IPS-18c (cell line): Measurements from ENCODE around the gene NDUFA12.
"Not testable (repeated sequence)": the region's sequence is repeated elsewhere in the genome, so short reads cannot be mapped to it uniquely, and the experiment has no call there.

Experiments
- H3K4me3 ChIP-seq: 2 replicates; pipeline ENCODE4 v1.7.0; 2013; ENCODE audit warnings: low read depth, mild to moderate bottlenecking, low read length, moderate library complexity; ENCODE audit not compliant: insufficient read depth
- H3K9me3 ChIP-seq: one replicate; pipeline ENCODE4 v1.6.1; 2013; ENCODE audit warnings: mild to moderate bottlenecking, low read length, moderate library complexity; ENCODE audit not compliant: control insufficient read depth, insufficient read depth

NDUFA12 gene

DNA sequence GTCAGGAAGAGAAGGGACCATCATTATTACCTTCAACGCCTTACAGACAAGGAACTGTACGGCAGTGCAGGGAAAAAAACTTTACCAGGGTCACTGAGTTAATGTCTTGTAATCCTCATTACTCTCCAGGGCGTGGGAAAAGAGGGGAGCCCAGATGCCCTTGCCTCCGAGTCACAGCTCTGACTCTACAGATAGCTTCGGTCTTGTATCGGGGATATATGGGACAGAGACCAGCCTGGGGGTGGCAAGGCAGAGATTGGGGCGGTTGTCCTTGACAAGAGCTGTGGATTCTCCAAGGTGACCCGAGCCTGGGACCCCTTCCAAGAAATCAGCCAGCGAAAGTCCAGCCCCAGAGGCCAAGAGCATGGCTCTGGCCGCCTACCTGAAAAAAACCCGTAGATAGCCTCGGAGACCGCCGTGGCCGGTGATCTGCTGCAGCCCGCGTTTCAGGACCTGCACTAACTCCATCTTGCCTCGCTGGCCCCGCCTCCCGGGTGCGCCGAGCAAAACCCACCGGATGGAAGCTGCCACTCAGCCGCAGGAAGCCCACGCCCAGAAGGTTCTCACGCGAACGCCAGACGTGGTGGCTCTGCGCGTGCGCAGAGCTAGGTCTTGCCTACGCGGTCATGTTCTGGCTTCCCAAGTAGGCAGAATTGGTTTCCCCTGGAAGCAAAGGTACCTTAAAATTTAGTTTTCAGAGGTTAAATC is at the start of gene NDUFA12:
NDUFA12 (minus strand) TSS at position 485 of the 708 bp plus-strand sequence; CDS start at position 468, 17 bp downstream.
- Histone ChIP-seq H3K4me3 (peak within 1 kb of the TSS; percentile 94), H3K9me3 (peaks cover 8% of the 10 kb centered on the region)

DNA sequence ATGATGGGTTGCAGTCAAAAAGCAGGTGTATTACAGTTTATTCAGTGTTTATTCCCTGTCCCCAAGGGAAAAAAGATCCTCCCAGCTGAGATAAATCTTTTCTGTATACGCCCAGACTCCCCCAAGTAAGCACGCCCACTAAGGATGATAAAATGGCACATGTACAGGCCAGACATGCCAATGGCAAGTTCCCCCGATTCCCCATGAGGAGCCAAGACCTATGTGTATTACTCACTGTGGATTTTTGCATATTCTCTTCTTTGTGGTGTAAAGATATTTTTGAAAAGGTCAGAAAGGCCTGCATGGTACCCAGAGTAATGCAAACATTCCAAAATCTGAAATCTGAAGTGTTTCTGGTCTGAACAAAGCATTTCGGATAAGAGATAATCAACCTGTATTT is 47.7 kb upstream of the NDUFA12 start:
- Histone ChIP-seq H3K4me3 (no peak overlapping the region), H3K9me3 (no peaks in the 10 kb centered on the region)

- Histone ChIP-seq H3K9me3 (no peaks in the 10 kb centered on the region), H3K4me3 (no peak overlapping the region)
These were observed 34.4 kb upstream of the NDUFA12 start for GRCh38 chr12:95037906-95038305.

GRCh38 chr12:95034750-95035149 is 31.3 kb upstream of the NDUFA12 start:
- Histone ChIP-seq H3K4me3 (no peak overlapping the region), H3K9me3 (no peaks in the 10 kb centered on the region)

DNA sequence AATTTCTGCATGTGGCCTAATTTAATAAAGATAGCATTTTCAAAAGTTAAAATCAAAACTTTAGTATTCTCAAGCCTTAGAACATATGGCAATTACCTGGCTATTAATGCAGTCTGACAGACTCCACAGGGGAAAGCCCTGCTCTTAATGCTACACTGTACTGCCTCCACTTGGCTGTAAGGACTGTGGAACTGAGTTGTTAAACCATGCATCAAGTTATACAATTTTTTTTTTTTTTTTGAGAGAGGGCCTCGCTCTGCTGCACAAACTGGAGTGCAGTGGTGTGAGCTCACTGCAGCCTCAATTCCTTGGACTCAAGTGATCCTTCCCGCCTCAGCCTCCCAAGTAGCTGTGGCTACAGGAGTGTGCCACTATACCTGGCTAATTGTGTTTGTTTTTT is 19.0 kb upstream of the NDUFA12 start:
- Histone ChIP-seq H3K4me3 (no peak overlapping the region), H3K9me3 (no peaks in the 10 kb centered on the region)

- H3K9me3 ChIP-seq: no peaks in the 10 kb centered on the region
These were observed 14.0 kb upstream of the NDUFA12 start for GRCh38 chr12:95017482-95017881.

GRCh38 chr12:95016120-95016519 is 12.6 kb upstream of the NDUFA12 start:
- Histone ChIP-seq H3K9me3 (no peaks in the 10 kb centered on the region), H3K4me3 (no peak overlapping the region)

More at GRCh38 chr12:95017482-95017881, 14.0 kb upstream of the NDUFA12 start:
- no peak overlapping the region for H3K4me3 ChIP-seq

DNA sequence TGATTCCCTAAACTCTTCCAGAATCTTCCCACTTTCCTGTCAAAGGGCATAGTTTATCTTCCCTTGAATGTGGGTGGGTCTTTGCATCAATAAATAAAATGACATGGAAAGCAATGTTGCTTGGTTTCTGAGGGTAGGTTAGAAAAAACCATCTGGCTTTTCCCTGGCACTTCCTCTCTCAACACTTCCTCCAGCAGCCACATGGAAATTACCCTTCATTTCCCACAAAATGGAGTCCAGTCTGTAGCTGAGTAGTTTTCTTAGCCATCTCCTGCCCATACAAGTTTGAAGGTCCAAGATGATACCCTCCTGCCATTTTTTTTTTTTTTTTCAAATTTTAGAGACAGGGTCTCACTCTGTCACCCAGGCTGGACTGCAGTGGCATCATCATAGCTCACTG is 11.1 kb upstream of the NDUFA12 start:
- Histone ChIP-seq H3K9me3 (no peaks in the 10 kb centered on the region), H3K4me3 (no peak overlapping the region)

- Histone ChIP-seq H3K9me3 (peaks cover 8% of the 10 kb centered on the region), H3K4me3 (no peak overlapping the region)
These were observed 2.7 kb upstream of the NDUFA12 start for GRCh38 chr12:95006206-95006605.

DNA sequence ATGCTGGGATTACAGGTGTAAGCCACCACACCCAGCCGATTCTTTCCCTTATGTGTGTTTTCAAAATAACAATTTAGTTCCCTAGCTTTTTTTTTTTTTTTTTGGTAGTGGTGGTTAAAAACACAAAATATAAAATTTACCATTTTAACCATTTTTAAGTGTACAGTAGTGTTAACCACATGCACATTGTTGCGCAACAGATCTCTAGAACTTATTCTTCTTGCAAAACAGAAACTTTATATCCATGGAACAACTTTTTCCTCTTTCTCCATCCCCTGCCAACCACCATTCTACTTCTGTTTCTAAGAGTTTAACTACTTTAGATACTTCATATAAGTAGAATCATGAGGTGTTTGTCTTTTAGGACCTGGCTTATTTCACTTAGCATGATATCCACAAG is 1.1 kb upstream of the NDUFA12 start:
- no peak overlapping the region for H3K4me3 ChIP-seq
- peaks cover 8% of the 10 kb centered on the region for H3K9me3 ChIP-seq

DNA sequence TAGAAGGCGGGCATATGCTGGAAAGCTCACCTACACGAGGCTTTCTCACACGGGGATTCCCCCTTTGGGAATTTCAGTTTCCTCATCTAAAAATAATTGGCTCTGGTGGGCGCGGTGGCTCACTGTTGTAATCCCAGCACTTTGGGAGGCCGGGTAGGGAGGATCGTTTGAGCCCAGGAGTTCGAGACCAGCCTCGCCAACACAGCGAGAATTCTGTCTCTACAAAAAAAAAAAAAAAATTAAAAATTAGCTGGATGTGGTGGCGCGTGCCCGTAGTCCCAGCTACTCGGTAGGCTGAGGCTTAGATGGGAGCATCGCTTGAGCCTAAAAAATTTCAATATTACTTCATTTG is 400 bp upstream of the NDUFA12 start:
- H3K9me3 ChIP-seq: peaks cover 8% of the 10 kb centered on the region
- peak overlapping the region; percentile 51; the same call in 1 of the 2 replicates for H3K4me3 ChIP-seq

DNA sequence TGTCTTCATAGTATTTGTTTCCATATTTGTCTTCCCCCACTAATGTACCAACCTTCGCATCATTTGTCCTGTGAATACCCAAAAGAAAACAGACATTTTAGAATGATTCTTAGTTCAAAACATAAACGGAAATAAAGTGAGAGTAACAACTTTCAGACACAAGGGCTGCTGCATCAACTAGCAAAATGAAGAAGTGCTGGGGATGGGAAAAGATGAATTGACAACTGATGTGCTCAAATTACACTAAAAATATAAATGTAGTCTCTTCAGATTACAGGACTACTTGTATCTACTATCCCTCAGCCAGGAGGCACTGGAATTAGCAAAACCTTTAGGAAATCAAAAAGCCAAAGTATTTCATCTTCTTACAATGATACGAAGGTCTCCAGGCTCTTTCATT is 743 bp downstream of the NDUFA12 start:
- Histone ChIP-seq H3K9me3 (peaks cover 4% of the 10 kb centered on the region), H3K4me3 (peak overlapping the region; percentile 94)

DNA sequence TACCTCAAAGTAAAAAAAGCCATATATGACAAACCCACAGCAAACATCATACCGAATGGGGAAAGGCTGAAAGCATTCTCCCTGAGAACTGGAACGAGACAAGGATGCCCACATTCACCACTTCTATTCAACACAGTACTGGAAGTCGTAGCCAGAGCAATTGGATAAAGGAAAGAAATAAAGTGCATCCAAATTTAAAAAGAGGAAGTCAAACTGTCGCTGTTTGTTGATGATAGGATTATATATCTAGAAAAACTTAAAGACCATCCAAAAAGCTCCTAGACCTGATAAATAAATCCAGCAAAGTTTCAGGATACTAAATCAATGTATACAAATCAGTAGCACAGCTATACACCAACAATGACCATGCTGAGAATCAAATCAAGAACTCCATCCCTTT is 5.2 kb downstream of the NDUFA12 start:
- Histone ChIP-seq H3K4me3 (no peak overlapping the region), H3K9me3 (peaks cover 7% of the 10 kb centered on the region)

- peaks cover 4% of the 10 kb centered on the region for H3K9me3 ChIP-seq
These were observed 5.8 kb downstream of the NDUFA12 start for GRCh38 chr12:94997726-94998125.

DNA sequence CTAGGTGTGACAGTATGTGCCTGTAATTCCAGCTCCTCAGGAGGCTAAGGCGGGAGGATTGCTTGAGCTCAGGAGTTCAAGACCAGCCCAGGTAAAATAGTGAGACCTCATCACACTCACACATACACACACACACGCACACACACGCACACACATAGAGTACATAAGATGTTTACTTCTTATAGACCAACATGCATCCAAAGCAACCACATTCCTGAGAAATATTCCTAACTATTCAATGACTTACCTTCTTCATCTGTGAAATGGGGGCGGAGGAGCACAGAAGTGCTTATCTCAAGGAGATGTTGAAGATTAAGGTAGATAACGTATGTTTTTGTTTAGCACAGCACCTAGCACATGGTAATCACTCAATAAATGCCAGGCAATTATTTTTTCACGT is 6.4 kb downstream of the NDUFA12 start:
- peaks cover 4% of the 10 kb centered on the region for H3K9me3 ChIP-seq

More at GRCh38 chr12:94997726-94998125, 5.8 kb downstream of the NDUFA12 start:
- no peak overlapping the region for H3K4me3 ChIP-seq

GRCh38 chr12:94994312-94994711 is 9.2 kb downstream of the NDUFA12 start:
- no peak overlapping the region for H3K4me3 ChIP-seq
- H3K9me3 ChIP-seq: peaks cover 4% of the 10 kb centered on the region

More for the DNA sequence above, 6.4 kb downstream of the NDUFA12 start:
- H3K4me3 ChIP-seq: no peak overlapping the region

DNA sequence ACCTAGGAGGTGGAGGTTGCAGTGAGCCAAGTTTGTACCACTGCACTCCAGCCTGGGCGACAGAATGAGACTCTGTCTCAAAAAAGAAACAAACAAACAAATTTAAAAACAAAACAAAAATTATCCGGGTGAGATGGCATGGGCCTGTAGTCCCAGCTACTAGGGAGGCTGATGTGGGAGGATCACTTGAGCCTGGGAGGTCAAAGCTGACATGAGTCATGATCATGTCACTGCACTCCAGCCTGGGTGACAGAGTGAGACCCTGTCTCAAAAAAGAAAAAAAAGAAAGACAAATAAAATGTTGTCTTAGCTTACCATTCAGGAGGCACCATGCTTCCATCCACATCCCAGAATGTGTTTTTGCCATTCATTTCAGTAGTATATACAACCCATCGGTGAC is 9.6 kb downstream of the NDUFA12 start:
- not testable (repeated sequence) for H3K9me3 ChIP-seq

DNA sequence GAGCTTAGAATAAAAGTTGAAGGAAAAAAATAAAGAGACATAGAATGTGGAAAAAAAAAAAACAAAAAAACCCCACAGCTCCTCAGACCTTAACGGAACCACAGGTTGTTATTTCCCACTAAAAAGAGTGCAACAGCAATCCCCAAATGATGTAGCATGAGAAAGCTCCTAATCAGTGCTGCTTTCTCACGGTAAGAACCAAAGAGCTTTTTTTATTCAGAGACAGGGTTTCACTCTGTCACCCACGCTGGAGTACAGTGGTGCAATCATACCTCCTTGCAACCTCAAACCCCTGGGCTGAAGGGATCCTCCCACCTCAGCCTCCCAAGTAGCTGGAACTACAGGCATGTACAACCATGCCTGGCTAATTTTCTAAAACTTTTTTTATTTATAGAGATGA is 13.3 kb downstream of the NDUFA12 start:
- Histone ChIP-seq H3K9me3 (no peaks in the 10 kb centered on the region), H3K4me3 (no peak overlapping the region)

More for the DNA sequence above, 9.6 kb downstream of the NDUFA12 start:
- not testable (repeated sequence) for H3K4me3 ChIP-seq

- Histone ChIP-seq H3K4me3 (no peak overlapping the region), H3K9me3 (no peaks in the 10 kb centered on the region)
These were observed 15.0 kb downstream of the NDUFA12 start for GRCh38 chr12:94988471-94988870.
